HepG2 (cell line): ENCODE data around the gene ZNF628. TPM values are rescaled to one million over a fixed set of nuclear protein-coding genes. Genes with fewer than 3 reads are reported as not detected.

ENCODE experiments used
- AHR ChIP-seq: IDR thresholded peaks from 2 replicates; pipeline ENCODE4 v1.6.1; 2018; ENCODE audit warnings: missing genetic modification reagents, missing compliant biosample characterization
- ARID5B ChIP-seq: IDR thresholded peaks from 2 replicates; pipeline ENCODE4 v1.4.0; 2020; ENCODE audit warnings: mild to moderate bottlenecking, missing genetic modification reagents
- MEF2D ChIP-seq: sonication (generic); formaldehyde crosslinking; IDR thresholded peaks from 2 replicates; pipeline ENCODE4 v1.5.1; 2020; ENCODE audit warnings: mild to moderate bottlenecking, missing genetic modification reagents
- ONECUT2 ChIP-seq: sonication (generic); formaldehyde crosslinking; IDR thresholded peaks from 2 replicates; pipeline ENCODE4 v1.4.0; 2020; ENCODE audit warnings: missing genetic modification reagents
- RAD51 ChIP-seq: fragments of 450-650 bp; IDR thresholded peaks from 2 replicates; pipeline ENCODE4 v1.6.1; 2016; ENCODE audit warnings: borderline replicate concordance
- SPEN ChIP-seq: sonication (generic); formaldehyde crosslinking; IDR thresholded peaks from 2 replicates; pipeline ENCODE4 v1.5.1; 2020; ENCODE audit warnings: low read depth, mild to moderate bottlenecking, missing genetic modification reagents
- SRSF9 ChIP-seq: fragments of 200-400 bp; formaldehyde crosslinking; IDR thresholded peaks from 2 replicates; pipeline ENCODE4 v1.6.1; 2018; ENCODE audit warnings: borderline replicate concordance, mild to moderate bottlenecking, low read depth, low read length; ENCODE audit not compliant: insufficient read depth, poor library complexity, severe bottlenecking
- TMF1 ChIP-seq: sonication (generic); formaldehyde crosslinking; IDR thresholded peaks from 2 replicates; pipeline ENCODE4 v1.8.1; 2022; ENCODE audit warnings: low read depth, missing genetic modification reagents
- ZIK1 ChIP-seq: sonication (generic); formaldehyde crosslinking; IDR thresholded peaks from 2 replicates; pipeline ENCODE4 v1.5.0; 2020; ENCODE audit warnings: mild to moderate bottlenecking, low read depth, missing genetic modification reagents, borderline replicate concordance
- ZNF12 ChIP-seq: sonication (generic); formaldehyde crosslinking; IDR thresholded peaks from 2 replicates; pipeline ENCODE4 v1.5.0; 2020; ENCODE audit warnings: missing genetic modification reagents
- ZNF34 ChIP-seq: sonication (generic); formaldehyde crosslinking; IDR thresholded peaks from 2 replicates; pipeline ENCODE4 v1.4.0; 2020; ENCODE audit warnings: mild to moderate bottlenecking, missing genetic modification reagents, borderline replicate concordance
- ZNF543 ChIP-seq: sonication (generic); formaldehyde crosslinking; IDR thresholded peaks from 2 replicates; pipeline ENCODE4 v1.4.0; 2020; ENCODE audit warnings: mild to moderate bottlenecking, missing genetic modification reagents
- ZNF652 ChIP-seq: IDR thresholded peaks from 2 replicates; pipeline ENCODE4 v1.6.1; 2016; ENCODE audit warnings: low read depth, borderline replicate concordance
- ZNF841 ChIP-seq: sonication (generic); formaldehyde crosslinking; IDR thresholded peaks from 2 replicates; pipeline ENCODE4 v1.8.1; 2023; ENCODE audit warnings: missing genetic modification reagents, borderline replicate concordance
- ZZZ3 ChIP-seq: sonication (generic); formaldehyde crosslinking; IDR thresholded peaks from 2 replicates; pipeline ENCODE4 v1.4.0; 2020; ENCODE audit warnings: missing genetic modification reagents, mild to moderate bottlenecking, borderline replicate concordance
- polyA plus RNA-seq, 8 experiments: library from polyadenylated mRNA; depleted of rRNA in 3 of 8; stranded (reverse) in 7 of 8; unstranded in 1 of 8; fragments of >200 nt; fragmentation: Illumina TruSeq in 4 of 8; extraction: Trizol in 4 of 8; gene quantifications; 2 replicates each; pipeline versions ENCODE4 v1.2.1 to v1.2.3, GENCODE V29; 2011 to 2016; ENCODE audit warnings: low read depth in 4 of 8, missing spikeins in 1 of 8, mixed read lengths in 1 of 8; ENCODE audit not compliant: insufficient read depth in 1 of 8
- total RNA-seq, 5 experiments: library from RNA; depleted of rRNA; stranded (reverse); fragments of >200 nt; fragmentation: Illumina TruSeq; extraction: Trizol; gene quantifications; 2 replicates each; pipeline ENCODE4 v1.2.3, GENCODE V29; 2016; ENCODE audit warnings: low read depth in 1 of 5
- TF ChIP-seq, protein P1 (sequence below): sonication (generic); formaldehyde crosslinking; IDR thresholded peaks from 2 replicates; pipeline ENCODE4 v1.9.0; 2022; ENCODE audit warnings: missing genetic modification reagents, mild to moderate bottlenecking, borderline replicate concordance
- TF ChIP-seq, protein P2 (sequence below): IDR thresholded peaks from 2 replicates; pipeline ENCODE4 v1.6.1; 2012; ENCODE audit warnings: inconsistent platforms
- TF ChIP-seq, protein P3 (sequence below): sonication (generic); formaldehyde crosslinking; IDR thresholded peaks from 2 replicates; pipeline ENCODE4 v1.4.0; 2020; ENCODE audit warnings: missing genetic modification reagents; ENCODE audit errors: not compliant biosample characterization

ZNF628 gene
- total and polyA plus RNA-seq, 2 of the 13 experiments (the other 11 are each of a cell fraction or from before 2014, with no cell fraction given) = 0.54 to 1.2 TPM

GRCh38 chr19:55503502-55504251, 27.3 kb downstream of the ZNF628 start (continued):
- TF ChIP-seq ZZZ3 (CRISPR knock-in tag) (no peak), ARID5B (CRISPR knock-in tag) (peak; percentile 40), RAD51 (no peak), ZNF543 (CRISPR knock-in tag) (no peak), ZNF652 (CRISPR knock-in tag) (no peak), MEF2D (CRISPR knock-in tag) (no peak), ZIK1 (CRISPR knock-in tag) (no peak), ZNF12 (CRISPR knock-in tag) (no peak), ZNF34 (CRISPR knock-in tag) (no peak), ONECUT2 (CRISPR knock-in tag) (no peak), AHR (0 out of 2 replicates have a peak, but pooled peaks have one; percentile 52), SPEN (CRISPR knock-in tag) (peak; percentile 34; the same call in 1 of the 2 replicates), TMF1 (no peak), ZNF841 (CRISPR knock-in tag) (0 out of 2 replicates have a peak, but pooled peaks have one; percentile 29), SRSF9 (no peak)
- TF ChIP-seq, protein P1, sequence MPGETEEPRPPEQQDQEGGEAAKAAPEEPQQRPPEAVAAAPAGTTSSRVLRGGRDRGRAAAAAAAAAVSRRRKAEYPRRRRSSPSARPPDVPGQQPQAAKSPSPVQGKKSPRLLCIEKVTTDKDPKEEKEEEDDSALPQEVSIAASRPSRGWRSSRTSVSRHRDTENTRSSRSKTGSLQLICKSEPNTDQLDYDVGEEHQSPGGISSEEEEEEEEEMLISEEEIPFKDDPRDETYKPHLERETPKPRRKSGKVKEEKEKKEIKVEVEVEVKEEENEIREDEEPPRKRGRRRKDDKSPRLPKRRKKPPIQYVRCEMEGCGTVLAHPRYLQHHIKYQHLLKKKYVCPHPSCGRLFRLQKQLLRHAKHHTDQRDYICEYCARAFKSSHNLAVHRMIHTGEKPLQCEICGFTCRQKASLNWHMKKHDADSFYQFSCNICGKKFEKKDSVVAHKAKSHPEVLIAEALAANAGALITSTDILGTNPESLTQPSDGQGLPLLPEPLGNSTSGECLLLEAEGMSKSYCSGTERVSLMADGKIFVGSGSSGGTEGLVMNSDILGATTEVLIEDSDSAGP = peak; percentile 70; the same call in 1 of the 2 replicates
- TF ChIP-seq, protein P2, sequence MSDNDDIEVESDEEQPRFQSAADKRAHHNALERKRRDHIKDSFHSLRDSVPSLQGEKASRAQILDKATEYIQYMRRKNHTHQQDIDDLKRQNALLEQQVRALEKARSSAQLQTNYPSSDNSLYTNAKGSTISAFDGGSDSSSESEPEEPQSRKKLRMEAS = peak; percentile 82
- TF ChIP-seq, protein P3, sequence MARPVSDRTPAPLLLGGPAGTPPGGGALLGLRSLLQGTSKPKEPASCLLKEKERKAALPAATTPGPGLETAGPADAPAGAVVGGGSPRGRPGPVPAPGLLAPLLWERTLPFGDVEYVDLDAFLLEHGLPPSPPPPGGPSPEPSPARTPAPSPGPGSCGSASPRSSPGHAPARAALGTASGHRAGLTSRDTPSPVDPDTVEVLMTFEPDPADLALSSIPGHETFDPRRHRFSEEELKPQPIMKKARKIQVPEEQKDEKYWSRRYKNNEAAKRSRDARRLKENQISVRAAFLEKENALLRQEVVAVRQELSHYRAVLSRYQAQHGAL (CRISPR knock-in tag) = peak; percentile 56
